KMS-11 (cell line): ENCODE data around the gene SCNN1B.

Experiments used
- H2AFZ ChIP-seq: fragments of 200-600 bp; sonication (generic); 2 replicates; pipeline ENCODE4 v1.6.1; 2016; ENCODE audit warnings: antibody characterized with exemption, mixed run types, low read depth
- H3K27ac ChIP-seq: fragments of 200-600 bp; sonication (generic); 2 replicates; pipeline ENCODE4 v1.6.1; 2016; ENCODE audit warnings: mild to moderate bottlenecking, mixed run types
- H3K27me3 ChIP-seq: fragments of 200-600 bp; sonication (generic); 2 replicates; pipeline ENCODE4 v1.6.1; 2017; ENCODE audit warnings: mild to moderate bottlenecking, low read depth, mixed run types, moderate library complexity; ENCODE audit not compliant: insufficient read depth
- H3K36me3 ChIP-seq: fragments of 200-600 bp; sonication (generic); 2 replicates; pipeline ENCODE4 v1.6.1; 2017; ENCODE audit warnings: mild to moderate bottlenecking, mixed run types; ENCODE audit not compliant: insufficient read depth
- H3K4me1 ChIP-seq: fragments of 200-600 bp; sonication (generic); 2 replicates; pipeline ENCODE4 v1.6.1; 2016; ENCODE audit warnings: mild to moderate bottlenecking, low read depth, mixed run types; ENCODE audit not compliant: poor library complexity, severe bottlenecking
- H3K4me2 ChIP-seq: fragments of 200-600 bp; sonication (generic); 2 replicates; pipeline ENCODE4 v1.7.0; 2016; ENCODE audit warnings: mild to moderate bottlenecking, mixed run types
- H3K4me3 ChIP-seq: fragments of 200-600 bp; sonication (generic); IDR thresholded peaks from 2 replicates; pipeline ENCODE4 v1.6.1; 2017; ENCODE audit warnings: low read depth, low read length, mixed read lengths; ENCODE audit not compliant: insufficient read depth
- H3K79me2 ChIP-seq: fragments of 200-600 bp; sonication (generic); 2 replicates; pipeline ENCODE4 v1.6.1; 2016; ENCODE audit warnings: low read depth, mixed run types; ENCODE audit not compliant: insufficient read depth
- H3K9ac ChIP-seq: fragments of 200-600 bp; sonication (generic); 2 replicates; pipeline ENCODE4 v1.6.1; 2016; ENCODE audit warnings: mild to moderate bottlenecking, mixed run types
- H4K20me1 ChIP-seq: fragments of 200-600 bp; sonication (generic); 2 replicates; pipeline ENCODE4 v1.6.1; 2016; ENCODE audit warnings: mild to moderate bottlenecking, mixed run types; ENCODE audit not compliant: insufficient read depth
- CTCF ChIP-seq: fragments of 200-600 bp; sonication (generic); conservative IDR thresholded peaks from 2 replicates; pipeline ENCODE4 v1.6.1; 2017; ENCODE audit warnings: low read depth, mild to moderate bottlenecking, antibody characterized with exemption, low read length, moderate library complexity, mixed read lengths

The SCNN1B gene

GRCh38 chr16:23407436-23408127, 105.5 kb downstream of the SCNN1B start:
- peaks cover 63% of the 10 kb centered on the region for H3K4me1 ChIP-seq
- peak overlapping the region; percentile 89 for H3K4me2 ChIP-seq
- no peaks in the 10 kb centered on the region for H4K20me1 ChIP-seq
- peak overlapping the region; percentile 6; the same call in 1 of the 2 replicates for H3K9ac ChIP-seq
- peak overlapping the region; percentile 0; the same call in 1 of the 2 replicates for H2AFZ ChIP-seq
- H3K79me2 ChIP-seq: no peaks in the 10 kb centered on the region
- no peaks in the 10 kb centered on the region; the same call in 1 of the 2 replicates for H3K36me3 ChIP-seq
- no peak for TF ChIP-seq CTCF
- no peaks in the 10 kb centered on the region for H3K27me3 ChIP-seq
- H3K4me3 ChIP-seq: no peak overlapping the region
- H3K27ac ChIP-seq: peak overlapping the region; percentile 92

GRCh38 chr16:23408242-23408822, 106.2 kb downstream of the SCNN1B start:
- Histone ChIP-seq H3K79me2 (no peaks in the 10 kb centered on the region), H3K9ac (no peak overlapping the region), H3K27ac (no peak overlapping the region), H3K4me2 (no peak overlapping the region), H2AFZ (no peak overlapping the region), H4K20me1 (no peaks in the 10 kb centered on the region), H3K4me3 (no peak overlapping the region), H3K36me3 (no peaks in the 10 kb centered on the region; the same call in 1 of the 2 replicates), H3K27me3 (no peaks in the 10 kb centered on the region), H3K4me1 (peaks cover 57% of the 10 kb centered on the region)
- TF ChIP-seq CTCF: no peak

- H3K4me3 ChIP-seq: no peak overlapping the region
- no peaks in the 10 kb centered on the region for H3K79me2 ChIP-seq
- no peak overlapping the region for H3K9ac ChIP-seq
- H3K27ac ChIP-seq: no peak overlapping the region
- no peaks in the 10 kb centered on the region for H4K20me1 ChIP-seq
- no peak overlapping the region for H3K4me2 ChIP-seq
- no peak overlapping the region for H2AFZ ChIP-seq
- H3K36me3 ChIP-seq: no peaks in the 10 kb centered on the region; the same call in 1 of the 2 replicates
- no peak for TF ChIP-seq CTCF
- H3K4me1 ChIP-seq: peaks cover 58% of the 10 kb centered on the region
- H3K27me3 ChIP-seq: no peaks in the 10 kb centered on the region
Observed at GRCh38 chr16:23408823-23409298, 106.8 kb downstream of the SCNN1B start.

- H3K4me3 ChIP-seq: no peak overlapping the region
- H3K9ac ChIP-seq: no peak overlapping the region
- no peaks in the 10 kb centered on the region for H3K79me2 ChIP-seq
- H3K36me3 ChIP-seq: no peaks in the 10 kb centered on the region; the same call in 1 of the 2 replicates
- no peaks in the 10 kb centered on the region for H3K27me3 ChIP-seq
- no peak overlapping the region for H3K27ac ChIP-seq
- no peak for TF ChIP-seq CTCF
- H4K20me1 ChIP-seq: no peaks in the 10 kb centered on the region
- H3K4me1 ChIP-seq: peaks cover 53% of the 10 kb centered on the region
- H3K4me2 ChIP-seq: no peak overlapping the region
- H2AFZ ChIP-seq: no peak overlapping the region
Observed at GRCh38 chr16:23409522-23409921, 107.4 kb downstream of the SCNN1B start.
